Common myeloid progenitor, CD34-positive (primary cell): ENCODE data around the gene FSCN2.

Experiments
- CTCF ChIA-PET: fragments of 350-600 bp; sonication (Branson Sonifier 250); formaldehyde crosslinking; loops from one replicate; lab custom pipeline; 2021; ENCODE audit warnings: antibody characterized with exemption; lab: Charles Lee
- POLR2A ChIA-PET: fragments of 350-600 bp; sonication (Branson Sonifier 250); formaldehyde crosslinking; loops from one replicate; lab custom pipeline; 2021; ENCODE audit warnings: antibody characterized with exemption; lab: Charles Lee
- DNase-seq, 3 donors: peaks; one replicate each; pipeline versions ENCODE4 v3.0.0 to v3.0.0-alpha.2; 2013
- H3K27ac ChIP-seq, 2 experiments: 1 replicate in 1 of 2; 2 replicates in 1 of 2; pipeline ENCODE4 v1.7.0; 2013; ENCODE audit warnings: inconsistent platforms in 2 of 2, low read length in 2 of 2, mild to moderate bottlenecking in 2 of 2, low read depth in 1 of 2, moderate library complexity in 1 of 2; ENCODE audit not compliant: severe bottlenecking in 2 of 2, insufficient read depth in 1 of 2, poor library complexity in 1 of 2
- H3K27me3 ChIP-seq, 5 experiments: replicated peaks in 2 of 5; 1 replicate in 3 of 5; 2 replicates in 2 of 5; pipeline versions ENCODE4 v1.6.1 to v1.7.0; 2013; ENCODE audit warnings: low read length in 4 of 5, mild to moderate bottlenecking in 2 of 5, moderate library complexity in 2 of 5, inconsistent platforms in 1 of 5; ENCODE audit not compliant: insufficient read depth in 5 of 5, control insufficient read depth in 4 of 5
- H3K36me3 ChIP-seq, 4 experiments: 1 replicate in 2 of 4; 2 replicates in 2 of 4; pipeline versions ENCODE4 v1.6.1 to v1.7.0; 2013; ENCODE audit warnings: low read length in 3 of 4, control low read depth in 1 of 4, mild to moderate bottlenecking in 1 of 4; ENCODE audit not compliant: control insufficient read depth in 4 of 4, insufficient read depth in 4 of 4
- H3K4me1 ChIP-seq, 4 experiments: 1 replicate in 3 of 4; 2 replicates in 1 of 4; pipeline versions ENCODE4 v1.6.1 to v1.7.1; 2013; ENCODE audit warnings: low read length in 3 of 4, mild to moderate bottlenecking in 3 of 4, control low read depth in 1 of 4, inconsistent platforms in 1 of 4, moderate library complexity in 1 of 4; ENCODE audit not compliant: control insufficient read depth in 4 of 4, insufficient read depth in 4 of 4; ENCODE audit errors: control extremely low read depth in 1 of 4
- H3K4me3 ChIP-seq, 7 experiments: 1 replicate in 4 of 7; 2 replicates in 3 of 7; pipeline versions ENCODE4 v1.5.1 to v1.7.0; 2013; ENCODE audit warnings: mild to moderate bottlenecking in 7 of 7, low read length in 6 of 7, moderate library complexity in 6 of 7, inconsistent platforms in 2 of 7, low read depth in 2 of 7, control low read depth in 1 of 7; ENCODE audit not compliant: insufficient read depth in 4 of 7, control insufficient read depth in 1 of 7; ENCODE audit errors: extremely low read depth in 1 of 7
- H3K9me3 ChIP-seq, 5 experiments: 1 replicate in 4 of 5; 2 replicates in 1 of 5; pipeline versions ENCODE4 v1.6.1 to v1.7.1; 2013; ENCODE audit warnings: low read length in 4 of 5, mild to moderate bottlenecking in 2 of 5, inconsistent platforms in 1 of 5, low read depth in 1 of 5, moderate library complexity in 1 of 5; ENCODE audit not compliant: control insufficient read depth in 4 of 5, insufficient read depth in 2 of 5; ENCODE audit errors: control extremely low read depth in 1 of 5
- WGBS: methylation state at CpG from one replicate; pipeline ENCODE4 v1.1.5; 2013; ENCODE audit not compliant: insufficient coverage; 5-methylcytosine and 5-hydroxymethylcytosine counted together

Gene FSCN2

GRCh38 chr17:81568416-81568815 lies 40.2 kb downstream of the FSCN2 start:
- CTCF ChIA-PET, result interaction anchor here (1.5 to 3.2 kb wide), 3 partner anchors 11 to 32 kb away, joined by 3 to 12 read pairs (median 6); no protein-coding TSS in a partner anchor
- 95% methylated on average over 10 of the region's 10 CpGs for WGBS

GRCh38 chr17:81569986-81570514 lies 41.9 kb downstream of the FSCN2 start:
- peaks cover 8 to 36% (median 35%) of the 10 kb centered on the region in 4 experiments for H3K4me1 ChIP-seq
- no peak overlapping the region for H3K4me3 ChIP-seq
- no peaks in the 10 kb centered on the region for H3K27me3 ChIP-seq
- no peaks in the 10 kb centered on the region for H3K9me3 ChIP-seq
- 97% methylated on average over 18 of the region's 18 CpGs for WGBS
- peaks cover 5 to 73% (median 58%) of the 10 kb centered on the region in 4 experiments for H3K36me3 ChIP-seq
- POLR2A ChIA-PET, result no interaction called here
- CTCF ChIA-PET, result interaction anchor here (0.6 to 3.2 kb wide), 2 partner anchors 31 to 49 kb away, joined by 3 to 12 read pairs; no protein-coding TSS in a partner anchor
- DNase-seq, result no peak
- no peak overlapping the region for H3K27ac ChIP-seq

More at GRCh38 chr17:81568416-81568815, 40.2 kb downstream of the FSCN2 start:
- DNase-seq, result no peak
- Histone ChIP-seq H3K27me3 (no peaks in the 10 kb centered on the region), H3K36me3 (peaks cover 5 to 71% (median 55%) of the 10 kb centered on the region in 4 experiments), H3K4me1 (peaks cover 8 to 45% (median 40%) of the 10 kb centered on the region in 4 experiments), H3K27ac (peak overlapping the region in 1 of 2 experiments; percentile 27), H3K4me3 (no peak overlapping the region), H3K9me3 (no peaks in the 10 kb centered on the region)
- POLR2A ChIA-PET, result interaction anchor here (0.7 kb wide), 1 partner anchor 14 kb away, joined by 3 read pairs; no protein-coding TSS in a partner anchor

GRCh38 chr17:81570964-81571363 lies 42.8 kb downstream of the FSCN2 start:
- H3K36me3 ChIP-seq, result peaks cover 4 to 72% (median 60%) of the 10 kb centered on the region in 4 experiments
- DNase-seq, result no peak

GRCh38 chr17:81572563-81573168 lies 44.5 kb downstream of the FSCN2 start:
- H3K27ac ChIP-seq, result no peak overlapping the region

More at GRCh38 chr17:81570964-81571363, 42.8 kb downstream of the FSCN2 start:
- Histone ChIP-seq H3K4me1 (peaks cover 8 to 26% (median 26%) of the 10 kb centered on the region in 4 experiments), H3K4me3 (no peak overlapping the region), H3K9me3 (no peaks in the 10 kb centered on the region), H3K27ac (no peak overlapping the region), H3K27me3 (no peaks in the 10 kb centered on the region)
- 92% methylated on average over 11 of the region's 11 CpGs for WGBS
- ChIA-PET POLR2A (no interaction called here), CTCF (interaction anchor here (0.6 to 1.0 kb wide), 2 partner anchors 50 to 53 kb away, joined by 3 read pairs; no protein-coding TSS in a partner anchor)

GRCh38 chr17:81573794-81574642 lies 45.8 kb downstream of the FSCN2 start:
- peaks cover 8 to 79% (median 57%) of the 10 kb centered on the region in 4 experiments for H3K36me3 ChIP-seq
- POLR2A ChIA-PET, result no interaction called here

More at GRCh38 chr17:81572563-81573168, 44.5 kb downstream of the FSCN2 start:
- Histone ChIP-seq H3K9me3 (no peaks in the 10 kb centered on the region), H3K27me3 (no peaks in the 10 kb centered on the region), H3K36me3 (peaks cover 6 to 82% (median 63%) of the 10 kb centered on the region in 4 experiments), H3K4me1 (peaks cover under 1 to 10% (median 9%) of the 10 kb centered on the region in 4 experiments), H3K4me3 (no peak overlapping the region)
- ChIA-PET CTCF (interaction anchor here (1.9 kb wide), 1 partner anchor 8 kb away, joined by 7 read pairs; no protein-coding TSS in a partner anchor), POLR2A (no interaction called here)
- DNase-seq, result no peak
- 94% methylated on average over 11 of the region's 12 CpGs for WGBS

GRCh38 chr17:81574643-81574956 lies 46.4 kb downstream of the FSCN2 start:
- Histone ChIP-seq H3K4me3 (peak overlapping the region in 1 of 7 experiments; percentile 7), H3K36me3 (peaks cover 8 to 77% (median 54%) of the 10 kb centered on the region in 4 experiments), H3K4me1 (peaks cover 0 to 10% (median 2%) of the 10 kb centered on the region in 4 experiments), H3K9me3 (no peaks in the 10 kb centered on the region), H3K27me3 (no peaks in the 10 kb centered on the region), H3K27ac (no peak overlapping the region)
- DNase-seq, result no peak
- CTCF ChIA-PET, result interaction anchor here (1.0 to 1.9 kb wide), 2 partner anchors 10 to 13 kb away, joined by 3 to 7 read pairs; no protein-coding TSS in a partner anchor
- WGBS, result 97% methylated on average over 3 of the region's 8 CpGs
- POLR2A ChIA-PET, result no interaction called here

More at GRCh38 chr17:81573794-81574642, 45.8 kb downstream of the FSCN2 start:
- no peak for DNase-seq
- no peaks in the 10 kb centered on the region for H3K9me3 ChIP-seq
- H3K27ac ChIP-seq, result no peak overlapping the region
- no peaks in the 10 kb centered on the region for H3K27me3 ChIP-seq
- CTCF ChIA-PET, result interaction anchor here (1.0 to 1.9 kb wide), 2 partner anchors 10 to 12 kb away, joined by 3 to 7 read pairs; no protein-coding TSS in a partner anchor
- H3K4me3 ChIP-seq, result peak overlapping the region in 1 of 7 experiments; percentile 7
- peaks cover 0 to 10% (median 2%) of the 10 kb centered on the region in 4 experiments for H3K4me1 ChIP-seq
- whole genome bisulfite sequencing, result 97% methylated on average over 13 of the region's 17 CpGs
